Activated CD4-positive, alpha-beta T cell treated with anti-CD3 and anti-CD28 coated beads, Interleukin-2, amount 10 ng/mL, durations not matched to agents 24 days and 14 days (primary cell): ENCODE data around the gene SLC5A1. TPM values are rescaled to one million over a fixed set of nuclear protein-coding genes. Genes with fewer than 3 reads are reported as not detected.

Experiments used
- DNase-seq: peaks from one replicate; pipeline ENCODE4 v3.0.0; 2022
- H3K27ac Mint-ChIP-seq: one replicate; pipeline ENCODE4 v1.8.0; 2022; ENCODE audit warnings: mild to moderate bottlenecking, mixed read lengths
- H3K27me3 Mint-ChIP-seq: one replicate; pipeline ENCODE4 v1.8.0; 2022; ENCODE audit warnings: mixed read lengths
- H3K36me3 Mint-ChIP-seq: one replicate; pipeline ENCODE4 v1.8.0; 2022; ENCODE audit warnings: low read depth, mild to moderate bottlenecking, mixed read lengths
- H3K4me1 Mint-ChIP-seq: one replicate; pipeline ENCODE4 v1.8.0; 2021; ENCODE audit warnings: mixed read lengths
- H3K4me3 Mint-ChIP-seq: one replicate; pipeline ENCODE4 v1.8.0; 2022; ENCODE audit warnings: mild to moderate bottlenecking, moderate library complexity, mixed read lengths
- H3K9me3 Mint-ChIP-seq: one replicate; pipeline ENCODE4 v1.8.0; 2021; ENCODE audit warnings: mixed read lengths
- intact Hi-C: fragments of 100-400 bp; cut with micrococcal nuclease; formaldehyde crosslinking; loops from one replicate; pipeline ENCODE4 v1.15.1; 2023
- total RNA-seq: library from RNA; stranded (reverse); gene quantifications from 2 replicates; pipeline ENCODE4 v1.2.3, GENCODE V29; 2022

SLC5A1 gene
- total RNA-seq, result not detected in 2 replicates

GRCh38 chr22:32042924-32043323 is at the start of gene SLC5A1:
Gene SLC5A1, plus strand, starts transcription at chr22:32043261. Its CDS starts 21 bp downstream, at chr22:32043282.
- Mint-ChIP-seq H3K27me3 (peaks cover 75% of the 10 kb centered on the region), H3K9me3 (no peaks in the 10 kb centered on the region), H3K36me3 (no peaks in the 10 kb centered on the region), H3K4me3 (no peak within 1 kb of the TSS), H3K27ac (no peak within 1 kb of the TSS), H3K4me1 (no peaks in the 10 kb centered on the region)
- no peak for DNase-seq
- intact Hi-C loops, result no loop called here

GRCh38 chr22:31995046-31995445 is 48.0 kb upstream of the SLC5A1 start:
- Mint-ChIP-seq H3K9me3 (no peaks in the 10 kb centered on the region), H3K36me3 (no peaks in the 10 kb centered on the region), H3K27me3 (peaks cover 26% of the 10 kb centered on the region), H3K4me1 (no peaks in the 10 kb centered on the region), H3K27ac (no peak overlapping the region), H3K4me3 (no peak overlapping the region)
- intact Hi-C loops, result no loop called here
- no peak for DNase-seq

- Mint-ChIP-seq H3K9me3 (no peaks in the 10 kb centered on the region), H3K4me1 (no peaks in the 10 kb centered on the region), H3K36me3 (no peaks in the 10 kb centered on the region), H3K27me3 (peaks cover 27% of the 10 kb centered on the region), H3K4me3 (no peak overlapping the region), H3K27ac (no peak overlapping the region)
- no peak for DNase-seq
- intact Hi-C loops, result no loop called here
Observed at GRCh38 chr22:31995807-31996206, 47.3 kb upstream of the SLC5A1 start.

GRCh38 chr22:31998784-31999385 is 44.2 kb upstream of the SLC5A1 start:
- no peaks in the 10 kb centered on the region for H3K4me1 Mint-ChIP-seq
- no peak overlapping the region for H3K4me3 Mint-ChIP-seq
- no peak for DNase-seq
- intact Hi-C loops, result no loop called here
- H3K9me3 Mint-ChIP-seq, result no peaks in the 10 kb centered on the region
- no peaks in the 10 kb centered on the region for H3K36me3 Mint-ChIP-seq
- no peak overlapping the region for H3K27ac Mint-ChIP-seq
- peaks cover 23% of the 10 kb centered on the region for H3K27me3 Mint-ChIP-seq

GRCh38 chr22:32000181-32000580 is 42.9 kb upstream of the SLC5A1 start:
- peaks cover 23% of the 10 kb centered on the region for H3K27me3 Mint-ChIP-seq
- no peak overlapping the region for H3K4me3 Mint-ChIP-seq
- DNase-seq, result no peak
- H3K4me1 Mint-ChIP-seq, result no peaks in the 10 kb centered on the region
- H3K36me3 Mint-ChIP-seq, result no peaks in the 10 kb centered on the region
- intact Hi-C loops, result no loop called here
- H3K27ac Mint-ChIP-seq, result no peak overlapping the region
- H3K9me3 Mint-ChIP-seq, result no peaks in the 10 kb centered on the region

- Mint-ChIP-seq H3K36me3 (no peaks in the 10 kb centered on the region), H3K27me3 (peaks cover 13% of the 10 kb centered on the region), H3K4me1 (no peaks in the 10 kb centered on the region), H3K4me3 (no peak overlapping the region), H3K27ac (no peak overlapping the region), H3K9me3 (no peaks in the 10 kb centered on the region)
- intact Hi-C loops, result no loop called here
- DNase-seq, result no peak
Observed at GRCh38 chr22:32005453-32005852, 37.6 kb upstream of the SLC5A1 start.

GRCh38 chr22:32013200-32013599 is 29.9 kb upstream of the SLC5A1 start:
- Mint-ChIP-seq H3K27ac (no peak overlapping the region), H3K27me3 (peaks cover 6% of the 10 kb centered on the region), H3K9me3 (peaks cover 12% of the 10 kb centered on the region), H3K36me3 (peaks cover 2% of the 10 kb centered on the region), H3K4me1 (peaks cover 2% of the 10 kb centered on the region), H3K4me3 (no peak overlapping the region)
- no peak for DNase-seq
- intact Hi-C loops, result no loop called here

- intact Hi-C loops, result no loop called here
- peaks cover 15% of the 10 kb centered on the region for H3K27me3 Mint-ChIP-seq
Observed at GRCh38 chr22:32016081-32016480, 27.0 kb upstream of the SLC5A1 start.

GRCh38 chr22:32018056-32018455 is 25.0 kb upstream of the SLC5A1 start:
- Mint-ChIP-seq H3K27ac (no peak overlapping the region), H3K4me3 (no peak overlapping the region), H3K4me1 (peaks cover 9% of the 10 kb centered on the region), H3K27me3 (peaks cover 23% of the 10 kb centered on the region), H3K9me3 (peaks cover 8% of the 10 kb centered on the region), H3K36me3 (peaks cover 2% of the 10 kb centered on the region)
- no peak for DNase-seq
- intact Hi-C loops, result no loop called here

More at GRCh38 chr22:32016081-32016480, 27.0 kb upstream of the SLC5A1 start:
- no peak for DNase-seq
- Mint-ChIP-seq H3K36me3 (peaks cover 2% of the 10 kb centered on the region), H3K4me1 (peaks cover 9% of the 10 kb centered on the region), H3K4me3 (no peak overlapping the region), H3K9me3 (peaks cover 12% of the 10 kb centered on the region), H3K27ac (no peak overlapping the region)

- no peak for DNase-seq
- peaks cover 33% of the 10 kb centered on the region for H3K27me3 Mint-ChIP-seq
- H3K27ac Mint-ChIP-seq, result no peak overlapping the region
- H3K4me1 Mint-ChIP-seq, result peaks cover 13% of the 10 kb centered on the region
- intact Hi-C loops, result no loop called here
- H3K36me3 Mint-ChIP-seq, result no peaks in the 10 kb centered on the region
- H3K4me3 Mint-ChIP-seq, result no peak overlapping the region
- no peaks in the 10 kb centered on the region for H3K9me3 Mint-ChIP-seq
Observed at GRCh38 chr22:32020117-32020516, 22.9 kb upstream of the SLC5A1 start.

- Mint-ChIP-seq H3K36me3 (no peaks in the 10 kb centered on the region), H3K4me3 (no peak overlapping the region), H3K27ac (no peak overlapping the region), H3K27me3 (peaks cover 40% of the 10 kb centered on the region), H3K9me3 (no peaks in the 10 kb centered on the region), H3K4me1 (peaks cover 14% of the 10 kb centered on the region)
- intact Hi-C loops, result no loop called here
- no peak for DNase-seq
Observed at GRCh38 chr22:32021716-32022115, 21.3 kb upstream of the SLC5A1 start.

GRCh38 chr22:32023251-32023827 is 19.7 kb upstream of the SLC5A1 start:
- no peaks in the 10 kb centered on the region for H3K9me3 Mint-ChIP-seq
- no peak overlapping the region for H3K27ac Mint-ChIP-seq
- H3K27me3 Mint-ChIP-seq, result peaks cover 36% of the 10 kb centered on the region
- intact Hi-C loops, result no loop called here
- H3K4me1 Mint-ChIP-seq, result peaks cover 12% of the 10 kb centered on the region
- no peaks in the 10 kb centered on the region for H3K36me3 Mint-ChIP-seq
- DNase-seq, result no peak
- no peak overlapping the region for H3K4me3 Mint-ChIP-seq

- Mint-ChIP-seq H3K4me3 (no peak overlapping the region), H3K27ac (no peak overlapping the region), H3K27me3 (peaks cover 43% of the 10 kb centered on the region), H3K4me1 (peaks cover 11% of the 10 kb centered on the region), H3K36me3 (no peaks in the 10 kb centered on the region), H3K9me3 (no peaks in the 10 kb centered on the region)
- no peak for DNase-seq
- intact Hi-C loops, result no loop called here
Observed at GRCh38 chr22:32024796-32025195, 18.3 kb upstream of the SLC5A1 start.

GRCh38 chr22:32030518-32031247 is 12.4 kb upstream of the SLC5A1 start:
- intact Hi-C loops, result no loop called here
- H3K36me3 Mint-ChIP-seq, result no peaks in the 10 kb centered on the region
- H3K27ac Mint-ChIP-seq, result no peak overlapping the region
- no peaks in the 10 kb centered on the region for H3K9me3 Mint-ChIP-seq
- no peaks in the 10 kb centered on the region for H3K4me1 Mint-ChIP-seq
- no peak for DNase-seq
- H3K27me3 Mint-ChIP-seq, result peaks cover 38% of the 10 kb centered on the region
- H3K4me3 Mint-ChIP-seq, result no peak overlapping the region
